Osteoblast (primary cell): Measurements from ENCODE around the gene USP53. TPM values are rescaled to one million over a fixed set of nuclear protein-coding genes. Genes with fewer than 3 reads are reported as not detected.
"Not testable (repeated sequence)": the region's sequence is repeated elsewhere in the genome, so short reads cannot be mapped to it uniquely, and the experiment has no call there.

ENCODE experiments used
- DNase-seq: peaks from one replicate; pipeline ENCODE4 v3.0.0; 2011; ENCODE audit warnings: low spot score, mixed read lengths; ENCODE audit not compliant: insufficient read length; ENCODE audit errors: missing footprints
- H2AFZ ChIP-seq: 2 replicates; pipeline ENCODE4 v1.6.0; 2011; ENCODE audit warnings: mild to moderate bottlenecking, low read length
- H3K27ac ChIP-seq: 2 replicates; pipeline ENCODE4 v1.5.1; 2011; ENCODE audit warnings: mild to moderate bottlenecking, low read depth, low read length, moderate library complexity
- H3K27me3 ChIP-seq: 2 replicates; pipeline ENCODE4 v1.6.0; 2012; ENCODE audit warnings: mild to moderate bottlenecking, control low read depth, inconsistent platforms, low read length, moderate library complexity; ENCODE audit not compliant: insufficient read depth
- H3K36me3 ChIP-seq: 2 replicates; pipeline ENCODE4 v1.5.1; 2011; ENCODE audit warnings: mild to moderate bottlenecking, low read length, control low read depth, moderate library complexity; ENCODE audit not compliant: insufficient read depth
- H3K4me1 ChIP-seq: 2 replicates; pipeline ENCODE4 v1.5.1; 2011; ENCODE audit warnings: mild to moderate bottlenecking, low read length, control low read depth, moderate library complexity; ENCODE audit not compliant: insufficient read depth
- H3K4me2 ChIP-seq: 2 replicates; pipeline ENCODE4 v1.6.0; 2011; ENCODE audit warnings: mild to moderate bottlenecking, low read length; ENCODE audit not compliant: insufficient read depth
- H3K4me3 ChIP-seq: fragments of 200-600 bp; sonication (generic); 3 replicates; pipeline ENCODE4 v1.5.1; 2012; ENCODE audit warnings: mild to moderate bottlenecking, low read length, inconsistent platforms; ENCODE audit not compliant: insufficient read depth
- H3K79me2 ChIP-seq: 2 replicates; pipeline ENCODE4 v1.6.0; 2012; ENCODE audit warnings: mild to moderate bottlenecking, low read length, control low read depth, inconsistent platforms; ENCODE audit not compliant: insufficient read depth
- H3K9me3 ChIP-seq: 2 replicates; pipeline ENCODE4 v1.5.1; 2011; ENCODE audit warnings: low read depth, low read length, control low read depth
- H4K20me1 ChIP-seq: 2 replicates; pipeline ENCODE4 v1.6.0; 2012; ENCODE audit warnings: mild to moderate bottlenecking, low read length, control low read depth; ENCODE audit not compliant: insufficient read depth
- CTCF ChIP-seq: IDR thresholded peaks from 2 replicates; pipeline ENCODE4 v1.5.1; 2011; ENCODE audit warnings: mild to moderate bottlenecking, low read depth, low read length, moderate library complexity; ENCODE audit errors: extremely low read depth
- total RNA-seq: library from RNA; depleted of rRNA; stranded (reverse); fragments of >200 nt; gene quantifications from 2 replicates; pipeline ENCODE4 v1.2.3, GENCODE V29; 2012

USP53 gene
- total RNA-seq, 1 donor: 61.9 TPM

- no peak overlapping the region for H3K4me3 ChIP-seq
- no peaks in the 10 kb centered on the region for H4K20me1 ChIP-seq
- H3K9me3 ChIP-seq: no peaks in the 10 kb centered on the region
- TF ChIP-seq CTCF: no peak
- H3K36me3 ChIP-seq: peaks cover 27% of the 10 kb centered on the region
- H3K4me1 ChIP-seq: no peaks in the 10 kb centered on the region
- no peak for DNase-seq
- H3K27ac ChIP-seq: no peak overlapping the region
- no peaks in the 10 kb centered on the region for H3K27me3 ChIP-seq
- no peaks in the 10 kb centered on the region for H3K79me2 ChIP-seq
- no peak overlapping the region for H3K4me2 ChIP-seq
- H2AFZ ChIP-seq: no peak overlapping the region
Observed at GRCh38 chr4:119244832-119245231, 32.3 kb downstream of the USP53 start.

- no peak overlapping the region for H3K27ac ChIP-seq
- no peak for TF ChIP-seq CTCF
- no peaks in the 10 kb centered on the region for H3K9me3 ChIP-seq
- no peaks in the 10 kb centered on the region for H4K20me1 ChIP-seq
- H3K4me3 ChIP-seq: no peak overlapping the region
- H2AFZ ChIP-seq: no peak overlapping the region
- no peaks in the 10 kb centered on the region for H3K4me1 ChIP-seq
- peaks cover 32% of the 10 kb centered on the region for H3K36me3 ChIP-seq
- no peak for DNase-seq
- no peaks in the 10 kb centered on the region for H3K79me2 ChIP-seq
- H3K27me3 ChIP-seq: no peaks in the 10 kb centered on the region
- H3K4me2 ChIP-seq: no peak overlapping the region
Observed at GRCh38 chr4:119246177-119246733, 33.7 kb downstream of the USP53 start.

- peaks cover 27% of the 10 kb centered on the region for H3K36me3 ChIP-seq
- H3K4me2 ChIP-seq, H4K20me1 ChIP-seq, H3K27ac ChIP-seq, H3K4me3 ChIP-seq, H3K27me3 ChIP-seq, H2AFZ ChIP-seq, H3K4me1 ChIP-seq, DNase-seq, H3K79me2 ChIP-seq, H3K9me3 ChIP-seq: not testable (repeated sequence)
Observed at GRCh38 chr4:119251037-119251436, 38.5 kb downstream of the USP53 start.

- not testable (repeated sequence) for H3K4me2 ChIP-seq, H3K27me3 ChIP-seq, H3K27ac ChIP-seq, H3K4me3 ChIP-seq, DNase-seq, H2AFZ ChIP-seq, H4K20me1 ChIP-seq, H3K79me2 ChIP-seq, H3K4me1 ChIP-seq, H3K9me3 ChIP-seq
- peaks cover 17% of the 10 kb centered on the region for H3K36me3 ChIP-seq
Observed at GRCh38 chr4:119255223-119255622, 42.7 kb downstream of the USP53 start.

GRCh38 chr4:119260528-119260927, 48.0 kb downstream of the USP53 start:
- Histone ChIP-seq H3K27ac (no peak overlapping the region), H3K36me3 (peaks cover 13% of the 10 kb centered on the region), H2AFZ (no peak overlapping the region), H3K9me3 (no peaks in the 10 kb centered on the region), H3K4me1 (peaks cover 6% of the 10 kb centered on the region), H3K27me3 (no peaks in the 10 kb centered on the region), H3K4me2 (no peak overlapping the region), H3K4me3 (no peak overlapping the region), H4K20me1 (no peaks in the 10 kb centered on the region), H3K79me2 (no peaks in the 10 kb centered on the region)
- TF ChIP-seq CTCF: no peak
- no peak for DNase-seq
